GOT3 (cell line): ENCODE measurements around the gene PPP1R8.
"Not testable (repeated sequence)": the region's sequence is repeated elsewhere in the genome, so short reads cannot be mapped to it uniquely, and the experiment has no call there.

Source experiments
- DNase-seq: peaks from one replicate; lab custom pipeline; 2025; ENCODE audit warnings: mixed read lengths; lab: John Stamatoyannopoulos, UW

The PPP1R8 gene

GRCh38 chr1:27830621-27831440, at the start of gene PPP1R8:
Gene PPP1R8, plus strand, starts transcription at chr1:27830782. Its CDS starts 54 bp downstream, at chr1:27830836.
- peak; percentile 62 for DNase-seq

GRCh38 chr1:27782950-27783349, 47.6 kb upstream of the PPP1R8 start:
- no peak for DNase-seq

DNA sequence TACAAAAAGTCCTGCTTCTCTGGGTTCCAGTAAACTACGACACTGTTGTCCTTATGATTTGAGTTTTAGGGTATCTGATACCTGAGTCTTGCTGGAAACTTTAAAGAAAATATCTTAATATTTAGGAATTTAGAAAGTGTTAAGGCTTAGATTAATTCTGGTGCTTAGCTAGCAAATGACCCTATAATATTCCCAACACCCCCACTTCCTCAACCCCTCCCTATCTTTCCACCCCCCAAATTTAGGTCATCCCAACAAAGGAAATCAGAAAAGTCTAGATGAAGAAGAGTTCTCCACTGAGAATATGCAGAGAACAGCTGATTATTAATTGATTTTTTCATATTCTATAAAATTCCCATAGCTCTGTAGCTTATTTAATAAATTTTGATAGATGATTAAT, 45.9 kb upstream of the PPP1R8 start:
- no peak for DNase-seq

GRCh38 chr1:27785781-27786455, 44.7 kb upstream of the PPP1R8 start:
- DNase-seq: no peak

- no peak for DNase-seq
Observed at GRCh38 chr1:27787895-27788294, 42.7 kb upstream of the PPP1R8 start.

DNA sequence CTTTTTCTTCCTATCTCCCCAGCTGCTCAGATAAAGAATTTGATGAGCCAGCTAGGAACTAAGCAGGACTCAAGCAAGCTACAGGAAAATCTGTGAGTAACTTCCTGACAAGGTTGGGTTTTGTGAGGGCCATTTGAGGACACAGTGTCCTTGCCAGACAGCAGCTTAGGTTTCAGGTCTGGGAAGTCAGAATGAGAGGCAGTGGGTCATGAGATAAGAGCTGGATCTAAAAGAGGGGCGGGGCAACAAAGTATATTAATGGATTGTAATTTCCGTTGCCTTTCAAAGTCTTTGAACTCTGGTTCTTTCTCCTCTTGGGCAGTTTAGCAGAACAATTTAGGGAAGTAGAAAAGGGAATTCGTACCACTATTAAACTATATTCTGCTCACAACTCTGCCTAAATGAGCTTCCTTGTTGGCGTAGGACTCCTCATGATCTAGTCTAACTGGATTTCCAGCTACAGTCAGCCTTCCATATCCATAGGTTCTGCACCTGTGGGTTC, 41.0 kb upstream of the PPP1R8 start:
- DNase-seq: no peak

GRCh38 chr1:27790270-27790669, 40.3 kb upstream of the PPP1R8 start:
- not testable (repeated sequence) for DNase-seq

GRCh38 chr1:27795601-27796000, 35.0 kb upstream of the PPP1R8 start:
- no peak for DNase-seq

DNA sequence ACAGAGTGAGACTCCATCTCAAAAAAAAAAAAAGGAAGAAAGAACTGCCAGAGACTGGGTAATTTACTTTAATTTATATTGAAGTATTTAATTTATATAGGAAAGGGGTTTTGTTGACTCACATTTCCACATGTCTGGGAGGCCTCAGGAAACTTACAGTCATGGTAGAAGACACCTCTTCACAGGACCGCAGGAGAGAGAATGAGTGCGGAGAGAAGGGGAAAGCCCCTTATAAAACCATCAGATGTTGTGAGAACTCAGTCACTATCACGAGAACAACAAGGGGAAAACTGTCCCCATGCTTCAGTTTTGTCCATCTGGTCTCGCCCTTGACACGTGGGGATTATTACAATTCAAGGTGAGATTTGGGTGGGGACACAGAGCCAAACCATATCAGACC, 25.8 kb upstream of the PPP1R8 start:
- DNase-seq: no peak

GRCh38 chr1:27806758-27807157, 23.8 kb upstream of the PPP1R8 start:
- DNase-seq: no peak

GRCh38 chr1:27807385-27807784, 23.2 kb upstream of the PPP1R8 start:
- no peak for DNase-seq

DNA sequence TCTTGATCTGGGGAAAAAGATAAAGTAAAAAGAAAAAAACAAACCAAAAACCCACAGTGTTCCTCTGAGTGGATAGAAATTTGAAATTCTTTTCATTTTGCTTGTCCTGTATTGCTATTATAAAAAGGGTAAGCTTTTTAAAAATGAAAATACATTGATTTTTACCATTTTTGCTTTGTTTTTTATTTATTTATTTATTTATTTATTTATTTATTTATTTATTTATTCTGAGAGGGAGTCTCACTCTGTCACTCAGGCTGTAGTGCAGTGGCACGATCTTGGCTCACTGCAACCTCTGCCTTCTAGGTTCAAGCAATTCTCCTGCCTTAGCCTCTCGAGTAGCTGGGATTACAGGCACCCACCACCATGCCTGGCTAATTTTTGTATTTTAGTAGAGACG, 22.5 kb upstream of the PPP1R8 start:
- DNase-seq: not testable (repeated sequence)

DNA sequence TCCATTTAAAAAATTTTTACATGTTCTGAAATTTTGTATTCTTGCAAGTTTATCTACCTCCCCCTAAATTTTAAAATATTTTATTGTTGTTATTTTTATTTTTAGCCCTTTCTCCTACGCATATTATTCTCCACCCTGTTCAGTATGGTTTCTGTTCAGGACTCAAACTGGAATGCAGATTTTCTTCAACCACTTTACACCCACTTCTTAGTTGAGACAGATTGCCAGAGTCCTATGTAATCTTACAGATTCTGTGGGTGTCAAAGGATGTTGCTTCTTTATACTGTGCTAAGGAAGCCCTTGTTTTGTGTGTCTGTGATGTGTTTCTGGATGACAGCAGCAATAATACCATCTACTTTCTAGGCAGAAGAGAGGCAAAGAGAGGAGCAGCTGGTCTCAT, 20.7 kb upstream of the PPP1R8 start:
- DNase-seq: no peak

DNA sequence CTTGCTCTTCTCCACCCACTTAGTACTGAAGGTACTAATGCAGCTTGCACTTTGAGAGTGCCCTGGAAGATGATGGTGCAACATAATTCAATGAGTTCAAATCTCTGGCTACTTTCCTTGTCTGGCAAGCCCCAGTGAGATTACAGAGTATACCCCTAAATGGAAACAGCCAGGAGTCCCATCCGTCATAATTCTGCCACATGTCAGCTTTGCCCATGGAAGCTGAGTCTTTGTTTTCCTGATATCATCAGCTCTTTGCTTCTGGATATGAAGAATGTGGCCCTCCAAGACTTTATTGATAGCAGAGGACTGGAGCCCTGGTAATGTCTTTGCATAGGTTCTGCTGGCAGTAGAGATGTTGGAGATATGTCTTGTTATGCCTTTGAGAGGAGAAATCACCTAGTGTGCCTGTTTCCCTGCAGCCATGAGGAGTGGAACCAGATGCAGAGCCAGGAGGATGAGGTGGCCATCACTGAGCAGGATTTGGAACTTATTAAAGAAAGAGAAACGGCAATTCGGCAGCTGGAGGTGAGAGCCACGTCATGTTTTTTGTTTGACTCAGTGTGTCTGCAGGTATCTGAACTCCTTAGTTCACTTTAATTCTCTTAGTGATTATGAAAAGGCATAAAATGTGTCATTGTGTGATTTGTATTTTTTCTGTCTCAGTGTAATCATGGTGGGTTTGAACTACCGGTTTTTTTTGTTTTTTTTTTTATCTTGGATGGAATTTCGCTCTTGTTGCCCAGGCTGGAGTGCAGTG, 18.7 kb upstream of the PPP1R8 start:
- DNase-seq: no peak

- DNase-seq: no peak
Observed at GRCh38 chr1:27816921-27817630, 13.5 kb upstream of the PPP1R8 start.

GRCh38 chr1:27821761-27822315, 8.7 kb upstream of the PPP1R8 start:
- DNase-seq: no peak

- no peak for DNase-seq
Observed at GRCh38 chr1:27823784-27824183, 6.8 kb upstream of the PPP1R8 start.

DNA sequence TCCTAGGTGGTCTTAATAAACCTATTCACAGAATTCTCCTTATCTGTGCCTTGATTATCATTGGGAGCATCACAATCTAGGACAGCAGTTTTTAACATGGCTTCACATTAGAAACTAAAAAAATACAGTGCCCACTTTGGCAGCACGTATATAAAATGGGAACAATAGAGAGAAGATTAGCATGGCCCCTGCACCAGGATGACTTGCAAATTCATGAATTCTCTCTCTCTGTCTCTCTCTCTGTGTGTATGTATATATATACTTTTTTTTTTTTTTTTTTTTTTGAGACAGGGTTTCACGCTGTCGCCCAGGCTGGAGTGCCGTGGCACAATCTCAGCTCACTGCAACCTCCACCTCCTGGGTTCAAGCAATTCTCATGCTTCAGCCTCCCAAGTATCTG, 6.2 kb upstream of the PPP1R8 start:
- no peak for DNase-seq

GRCh38 chr1:27829339-27829960, 1.1 kb upstream of the PPP1R8 start:
- not testable (repeated sequence) for DNase-seq

GRCh38 chr1:27831568-27832410, 1.2 kb downstream of the PPP1R8 start:
- DNase-seq: no peak
